GM21529 (cell line): Measurements from ENCODE around the gene RIOX2.
"Not testable (repeated sequence)": the region's sequence is repeated elsewhere in the genome, so short reads cannot be mapped to it uniquely, and the experiment has no call there.

Experiments used
- ATAC-seq: cut with Tn5 transposase; IDR thresholded peaks from one replicate; pipeline ENCODE4 v1.9.1; 2021; ENCODE audit not compliant: unreplicated experiment

The RIOX2 gene

DNA sequence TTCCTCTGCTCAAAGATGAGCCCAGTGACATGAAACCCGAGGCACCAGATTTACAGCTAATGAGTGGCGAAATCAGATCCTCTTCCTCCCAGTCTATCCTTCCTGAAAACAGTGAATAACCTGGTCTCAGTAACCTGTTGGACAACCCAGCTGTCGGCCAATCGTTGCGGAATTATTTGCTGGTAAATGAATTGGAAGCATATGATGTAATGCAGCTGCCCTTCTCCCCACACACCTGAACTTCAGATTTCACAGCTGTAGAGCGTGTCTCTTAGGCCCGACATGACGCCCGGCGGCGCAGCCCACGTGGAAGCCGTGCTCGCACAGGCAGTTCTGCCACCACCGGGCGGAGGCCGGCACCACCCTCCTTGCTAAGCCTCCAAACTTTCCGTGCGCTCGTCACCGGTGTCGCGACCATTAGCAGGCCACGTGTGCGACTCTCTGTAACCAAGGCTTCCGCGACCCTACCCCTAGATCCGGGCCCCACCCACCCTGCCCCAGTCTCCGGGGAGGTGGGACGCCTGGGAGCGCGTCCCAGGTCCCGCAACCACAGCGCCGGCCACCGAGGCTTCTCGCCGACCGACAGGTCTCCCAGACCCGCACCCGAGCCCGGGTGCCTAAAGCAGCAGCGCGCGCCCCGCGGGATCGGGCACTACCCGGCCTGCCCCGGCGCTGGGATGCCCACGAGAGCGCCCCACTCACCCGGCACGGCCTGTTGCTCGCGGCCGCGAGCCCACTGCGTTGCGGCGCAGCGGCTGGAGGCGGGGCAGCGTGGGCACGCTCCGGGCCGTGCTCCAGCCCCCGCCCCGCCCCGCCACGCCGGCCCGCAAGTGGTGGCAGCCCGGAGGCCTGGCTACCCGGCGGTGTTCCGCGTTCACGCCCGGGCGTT lies at the start of gene RIOX2:
Gene RIOX2, minus strand, starts transcription at position 753 of the 889 bp plus-strand sequence. CDS start 4,838 bp downstream, outside the sequence.
- ATAC-seq = peak; percentile 84

GRCh38 chr3:98020412-98020811 lies 48.2 kb upstream of the RIOX2 start:
- no peak for ATAC-seq

DNA sequence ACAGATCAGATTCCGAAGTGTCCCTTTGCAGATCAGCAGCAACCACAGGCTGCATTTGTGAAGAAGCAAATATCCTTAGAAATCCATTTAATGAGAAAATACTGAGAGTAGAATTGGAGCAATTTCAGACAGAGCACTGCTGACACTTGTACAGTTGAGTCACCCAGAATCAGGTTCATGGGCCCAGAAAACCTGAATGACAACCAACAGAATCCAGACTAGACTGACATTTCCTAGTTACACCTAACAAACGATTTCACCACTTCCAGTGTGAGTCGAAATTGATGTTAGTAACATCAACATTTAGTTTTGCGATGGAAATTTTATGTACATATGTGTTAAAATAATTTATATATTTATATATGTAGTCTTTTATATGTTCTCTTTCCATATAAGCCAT lies 46.1 kb upstream of the RIOX2 start:
- ATAC-seq = no peak

DNA sequence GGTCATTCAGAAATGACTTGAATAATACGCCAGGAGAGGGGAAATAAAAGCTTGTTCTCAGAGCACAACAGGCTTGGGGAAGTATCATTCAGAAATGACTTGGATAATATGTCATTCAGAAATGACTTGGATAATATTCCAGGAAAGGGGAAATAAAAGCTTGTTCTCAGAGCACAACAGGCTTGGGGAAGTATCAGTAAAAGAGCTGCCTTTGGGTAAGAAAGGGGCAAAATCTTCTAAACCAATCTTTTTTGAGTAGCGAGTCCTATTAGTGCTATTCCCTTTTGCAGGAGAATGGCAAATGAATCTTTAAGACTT lies 42.0 kb upstream of the RIOX2 start:
- no peak for ATAC-seq

DNA sequence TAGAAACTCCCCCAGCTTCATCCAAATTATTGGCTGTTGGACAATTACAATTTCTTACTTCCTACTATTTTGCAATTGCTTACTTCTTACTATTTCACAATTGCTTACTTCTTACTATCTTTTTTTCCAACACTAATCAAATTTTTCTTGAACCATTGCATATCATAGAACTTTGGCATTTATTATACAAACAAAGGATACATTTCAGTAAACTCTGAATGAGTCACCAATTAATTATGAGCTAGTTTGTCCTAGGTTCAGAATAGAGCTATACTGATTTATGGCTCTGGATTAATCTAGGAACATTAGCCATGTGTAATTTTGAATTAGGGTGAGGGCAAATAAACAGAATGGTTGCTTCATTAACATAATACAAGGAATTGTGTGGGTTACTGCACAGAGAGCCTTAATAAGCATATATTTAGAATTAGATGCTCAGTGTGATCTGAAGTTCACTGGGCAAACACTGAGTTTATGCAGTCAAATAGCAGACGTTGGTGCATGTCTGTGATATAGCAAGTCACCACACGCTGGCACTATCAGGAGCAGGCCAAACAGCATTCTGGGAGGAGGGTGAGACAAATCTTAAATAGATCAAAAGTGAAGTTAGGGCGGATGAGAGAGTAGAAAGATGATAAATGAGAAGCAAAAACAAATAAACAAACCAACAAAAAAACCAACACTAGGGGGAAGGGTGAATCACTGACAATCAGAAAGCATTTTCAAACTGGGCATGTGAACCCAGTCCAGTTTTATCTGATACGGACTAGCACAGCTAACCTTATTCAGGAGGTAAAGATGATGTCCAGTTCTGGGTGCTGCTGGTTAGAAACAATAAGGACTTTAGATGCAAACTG lies 41.4 kb upstream of the RIOX2 start:
- ATAC-seq = no peak

GRCh38 chr3:98012979-98013378 lies 40.7 kb upstream of the RIOX2 start:
- ATAC-seq = no peak

DNA sequence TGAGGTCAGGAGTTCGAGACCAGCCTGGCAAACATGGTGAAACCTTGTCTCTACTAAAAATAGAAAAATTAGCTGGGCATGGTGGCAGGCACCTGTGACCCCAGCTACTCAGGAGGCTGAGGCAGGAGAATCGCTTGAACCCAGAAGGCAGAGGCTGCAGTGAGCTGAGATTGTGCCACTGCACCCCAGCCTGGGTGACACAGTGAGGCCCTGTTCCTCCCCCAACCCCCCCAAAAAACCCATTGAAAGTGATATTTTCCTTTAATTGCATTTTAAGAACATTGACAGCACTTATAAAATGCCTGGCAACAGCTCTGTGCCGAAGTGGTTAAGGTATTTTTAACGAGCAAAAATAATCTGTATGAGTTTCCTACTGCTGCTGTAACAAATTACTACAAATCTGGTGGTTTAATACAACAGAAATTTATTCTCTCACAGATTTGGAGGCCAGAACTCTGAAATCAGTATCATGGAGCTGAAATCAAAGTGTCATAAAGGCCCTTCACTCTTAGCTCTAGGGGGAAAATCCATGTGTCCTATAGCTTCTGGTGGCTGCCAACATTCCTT lies 38.7 kb upstream of the RIOX2 start:
- not testable (repeated sequence) for ATAC-seq

DNA sequence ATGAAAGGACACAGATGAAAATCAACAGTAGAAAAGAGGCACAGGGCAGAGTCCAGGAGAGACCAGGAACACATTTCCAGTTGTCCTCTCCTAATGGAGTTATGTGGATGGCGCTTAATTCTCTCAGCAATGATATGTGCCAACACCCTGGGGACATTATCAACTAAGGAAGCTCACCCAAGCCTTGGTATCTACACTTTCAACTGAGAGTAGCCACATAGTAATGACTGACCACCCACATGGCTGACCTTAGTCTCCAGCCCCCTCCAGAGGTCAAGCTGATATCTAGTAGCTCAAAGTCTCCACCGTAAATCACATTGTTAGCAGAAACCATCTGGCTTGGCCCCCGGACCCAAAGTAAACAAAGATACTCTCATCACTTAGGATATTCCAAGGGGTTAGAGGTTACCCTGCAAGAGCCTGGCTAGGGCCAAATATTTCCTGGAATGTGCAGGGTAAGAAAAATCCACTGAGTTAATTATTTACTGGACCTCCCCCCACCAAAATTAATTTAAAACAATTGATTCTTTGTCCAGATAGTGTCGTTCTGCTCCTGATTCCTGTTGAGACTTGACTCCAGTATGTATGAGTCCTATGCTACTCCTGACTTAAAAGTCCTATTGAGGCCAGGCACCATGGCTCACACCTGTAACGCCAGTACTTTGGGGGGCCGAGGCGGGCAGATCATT lies 38.1 kb upstream of the RIOX2 start:
- no peak for ATAC-seq

DNA sequence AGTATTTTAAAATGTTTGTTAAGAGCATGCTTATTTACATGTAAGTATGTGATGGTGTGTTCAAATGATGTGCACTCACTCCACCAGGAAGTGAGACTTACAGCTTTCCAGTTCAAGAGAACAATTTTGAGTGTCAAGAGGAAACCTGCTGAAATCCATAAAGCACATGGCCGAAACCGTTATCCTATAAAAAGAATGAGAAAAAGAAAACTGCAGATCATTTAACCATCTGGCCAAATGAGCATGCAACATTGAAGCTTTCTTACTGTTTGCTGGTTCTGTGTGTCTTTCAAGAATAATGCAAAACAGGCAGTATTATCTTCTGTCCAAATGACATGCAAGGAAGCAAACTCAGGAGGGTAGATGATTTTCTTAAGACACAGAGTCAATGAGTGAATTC lies 36.6 kb upstream of the RIOX2 start:
- ATAC-seq = peak; percentile 67

- no peak for ATAC-seq
These were observed 33.2 kb upstream of the RIOX2 start for GRCh38 chr3:98005438-98005837.

DNA sequence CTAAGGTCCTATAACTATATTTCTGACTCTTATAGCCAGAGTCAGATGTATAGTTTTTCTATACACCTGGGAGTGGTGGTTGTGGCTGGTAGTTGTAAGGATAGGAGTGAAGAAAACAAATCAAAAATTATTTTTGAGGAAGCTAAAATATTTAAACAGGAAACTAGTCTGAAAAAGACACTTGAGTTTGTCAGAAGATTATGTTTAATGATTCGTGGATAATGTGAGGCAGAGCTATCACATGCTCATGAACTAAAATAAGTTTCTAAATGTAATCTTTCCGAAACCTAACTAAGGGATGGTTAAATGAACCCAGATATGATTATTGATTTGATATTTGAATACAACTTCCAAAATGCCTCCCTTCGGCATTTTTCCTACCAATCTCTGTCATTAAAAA lies 32.5 kb upstream of the RIOX2 start:
- ATAC-seq = no peak

DNA sequence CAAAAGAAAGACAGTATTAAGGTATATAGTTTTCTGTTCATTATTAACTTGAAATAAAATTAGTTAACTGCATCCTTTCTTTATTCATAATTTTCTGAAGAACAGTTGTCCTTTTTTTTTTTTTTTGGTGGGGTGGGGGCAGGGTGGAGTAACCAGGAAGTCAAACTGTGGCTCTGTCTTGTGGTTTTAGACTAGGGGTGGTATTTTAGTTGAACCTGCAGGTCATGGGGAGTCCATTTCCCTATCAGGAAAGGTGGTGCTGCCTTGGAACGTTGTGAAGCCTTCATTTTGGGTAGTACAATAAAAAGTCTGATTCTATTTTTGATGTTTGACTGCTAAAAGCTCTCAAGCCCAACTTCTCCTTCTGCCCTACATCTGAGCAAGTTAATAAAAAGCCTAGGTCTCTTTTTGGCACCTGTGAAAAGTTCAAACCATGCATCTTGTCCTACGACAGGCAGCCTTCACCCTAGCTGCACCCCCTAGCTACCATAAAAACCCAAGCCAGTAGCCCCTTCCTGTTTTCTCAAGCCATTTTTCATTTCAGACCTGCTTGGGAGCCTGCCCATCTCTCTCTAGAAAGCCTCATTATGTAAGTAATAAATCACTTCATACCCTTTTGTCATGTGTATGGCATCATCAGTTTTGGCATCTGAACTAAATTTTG lies 31.2 kb upstream of the RIOX2 start:
- ATAC-seq = peak; percentile 55

- no peak for ATAC-seq
These were observed 30.5 kb upstream of the RIOX2 start for GRCh38 chr3:98002717-98003116.

DNA sequence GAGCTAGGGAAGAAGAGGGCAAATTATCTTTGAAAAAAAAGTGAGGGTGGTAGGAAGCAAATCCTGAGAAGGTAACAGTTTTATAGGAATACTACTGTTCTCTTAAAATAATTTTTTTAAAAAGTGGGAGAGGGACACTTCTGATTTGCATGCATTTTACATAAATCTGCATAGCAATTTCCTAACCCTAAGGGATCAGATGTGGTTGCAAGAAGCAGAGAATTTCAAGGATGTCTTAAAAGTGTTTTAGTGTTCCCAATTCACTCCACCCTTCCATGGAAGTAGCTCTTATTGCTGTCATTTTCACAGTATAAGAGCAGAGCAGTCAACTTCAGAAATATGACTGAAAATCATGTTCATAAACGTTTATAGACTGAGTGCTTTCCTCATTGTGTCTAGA lies 27.8 kb upstream of the RIOX2 start:
- no peak for ATAC-seq

DNA sequence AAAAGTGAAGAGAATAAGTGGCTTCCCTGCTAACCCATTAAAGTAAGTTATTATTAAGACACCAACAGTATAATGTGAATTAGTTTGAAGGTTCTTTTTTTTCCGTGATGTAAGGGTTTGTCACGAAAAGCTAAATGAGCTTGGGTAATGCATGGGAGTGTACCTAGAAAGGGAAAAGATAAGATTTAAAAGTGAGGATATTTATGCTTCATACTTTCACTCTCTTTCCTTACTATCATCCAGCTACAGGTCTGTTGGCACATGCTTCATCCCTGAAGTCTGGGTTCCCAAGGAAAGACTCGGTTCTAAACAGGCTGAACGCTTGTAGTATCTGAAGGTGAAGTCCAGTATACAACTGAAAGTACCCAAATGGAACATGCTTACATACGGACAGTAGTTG lies 26.9 kb upstream of the RIOX2 start:
- ATAC-seq = no peak

DNA sequence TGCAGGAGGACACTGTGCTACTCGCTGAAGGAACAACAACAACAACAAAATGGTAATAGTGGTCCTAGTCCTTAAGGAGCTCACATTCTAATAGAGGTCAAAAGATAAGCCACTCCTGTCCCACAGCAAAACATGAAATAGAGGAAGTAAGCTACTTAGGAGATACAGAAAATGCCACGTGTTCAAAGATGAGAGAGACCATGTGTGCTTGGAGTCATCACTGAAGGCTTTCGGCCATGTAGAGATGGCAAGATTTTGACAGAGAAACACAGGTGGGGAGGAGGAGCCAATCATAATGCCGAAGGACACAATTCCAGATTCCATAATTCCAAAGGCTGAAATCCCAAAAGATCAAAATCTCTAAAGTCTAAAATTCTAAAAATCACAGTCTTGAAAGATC lies 24.8 kb upstream of the RIOX2 start:
- no peak for ATAC-seq

- ATAC-seq = no peak
These were observed 22.2 kb upstream of the RIOX2 start for GRCh38 chr3:97994328-97994945.

GRCh38 chr3:97993526-97993925 lies 21.3 kb upstream of the RIOX2 start:
- ATAC-seq = no peak

DNA sequence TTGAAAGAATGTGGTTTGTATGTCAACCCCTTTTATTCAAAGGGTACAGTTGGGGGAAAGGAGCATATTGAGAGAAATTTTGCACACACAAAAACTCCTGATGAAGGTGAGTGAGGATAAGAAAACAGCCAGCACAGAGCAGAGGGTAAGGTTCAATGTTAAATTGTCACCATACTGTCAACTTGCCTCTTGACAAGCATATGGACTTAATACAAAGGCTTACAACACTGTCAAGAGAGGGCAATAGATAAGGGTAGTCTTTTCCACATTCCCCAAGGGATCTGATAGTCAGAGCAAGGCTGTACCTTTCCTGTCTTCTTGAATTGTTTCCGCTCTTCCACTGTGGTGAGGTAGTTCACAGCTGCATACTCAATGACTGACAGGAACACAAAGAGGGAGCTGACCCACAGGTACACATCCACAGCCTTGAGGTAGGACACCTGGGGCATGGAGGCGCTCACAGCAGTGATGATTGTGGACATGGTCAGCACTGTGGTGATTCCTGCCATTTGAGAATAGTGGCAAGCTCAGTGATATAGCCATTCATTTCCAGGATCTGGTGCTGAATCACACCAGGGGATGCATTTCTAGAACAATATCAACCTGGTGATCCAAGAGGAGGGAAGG lies 20.4 kb upstream of the RIOX2 start:
- ATAC-seq = no peak

GRCh38 chr3:97991293-97991682 lies 19.1 kb upstream of the RIOX2 start:
- no peak for ATAC-seq
